ENCODE results near the gene OR52K1.

The OR52K1 gene

GRCh38 chr11:4482445-4482844 is at the start of gene OR52K1:
OR52K1 (plus strand) TSS chr11:4482646; CDS start chr11:4488901, 6,255 bp downstream.
- no peak for DNase-seq (ENCODE audit: low read depth, low spot score)
- peak within 1 kb of the TSS; percentile 86 for H3K27ac ChIP-seq

GRCh38 chr11:4433856-4434255 is 48.6 kb upstream of the OR52K1 start:
- DNase-seq (ENCODE audit: low read depth, low spot score), result no peak

GRCh38 chr11:4436411-4436810 is 46.0 kb upstream of the OR52K1 start:
- no peak for DNase-seq (ENCODE audit: low read depth, low spot score)
- no peak overlapping the region for H3K27ac ChIP-seq

More at GRCh38 chr11:4433856-4434255, 48.6 kb upstream of the OR52K1 start:
- no peak overlapping the region for H3K27ac ChIP-seq

- no peak for DNase-seq (ENCODE audit: low read depth, low spot score)
- H3K27ac ChIP-seq, result no peak overlapping the region
Observed at GRCh38 chr11:4441515-4441914, 40.9 kb upstream of the OR52K1 start.

GRCh38 chr11:4443232-4443891 is 39.1 kb upstream of the OR52K1 start:
- no peak for DNase-seq (ENCODE audit: low read depth, low spot score)
- no peak overlapping the region for H3K27ac ChIP-seq

GRCh38 chr11:4448995-4449394 is 33.5 kb upstream of the OR52K1 start, which contains the start of gene OR52K2:
OR52K2 (plus strand) TSS chr11:4449295; CDS start chr11:4449340, 45 bp downstream.
- no peak within 1 kb of the TSS for H3K27ac ChIP-seq
- DNase-seq (ENCODE audit: low read depth, low spot score), result no peak

- no peak for DNase-seq (ENCODE audit: low read depth, low spot score)
- H3K27ac ChIP-seq, result no peak overlapping the region
Observed at GRCh38 chr11:4453118-4453517, 29.3 kb upstream of the OR52K1 start.

GRCh38 chr11:4454021-4454420 is 28.4 kb upstream of the OR52K1 start:
- DNase-seq (ENCODE audit: low read depth, low spot score), result no peak
- H3K27ac ChIP-seq, result no peak overlapping the region

- DNase-seq (ENCODE audit: low read depth, low spot score), result no peak
- no peak overlapping the region for H3K27ac ChIP-seq
Observed at GRCh38 chr11:4455419-4455818, 27.0 kb upstream of the OR52K1 start.

- no peak overlapping the region for H3K27ac ChIP-seq
- peak; percentile 24 for DNase-seq (ENCODE audit: low read depth, low spot score)
Observed at GRCh38 chr11:4459500-4459899, 22.9 kb upstream of the OR52K1 start.

GRCh38 chr11:4460151-4460550 is 22.3 kb upstream of the OR52K1 start:
- no peak overlapping the region for H3K27ac ChIP-seq

GRCh38 chr11:4464216-4465159 is 18.0 kb upstream of the OR52K1 start:
- peak; percentile 14 for DNase-seq (ENCODE audit: low read depth, low spot score)
- H3K27ac ChIP-seq, result peak overlapping the region; percentile 35

More at GRCh38 chr11:4460151-4460550, 22.3 kb upstream of the OR52K1 start:
- DNase-seq (ENCODE audit: low read depth, low spot score), result no peak

GRCh38 chr11:4465407-4465806 is 17.0 kb upstream of the OR52K1 start:
- no peak overlapping the region for H3K27ac ChIP-seq
- DNase-seq (ENCODE audit: low read depth, low spot score), result no peak

- DNase-seq (ENCODE audit: low read depth, low spot score), result no peak
Observed at GRCh38 chr11:4466131-4466870, 16.1 kb upstream of the OR52K1 start.

GRCh38 chr11:4466871-4467442 is 15.5 kb upstream of the OR52K1 start:
- DNase-seq (ENCODE audit: low read depth, low spot score), result no peak
- no peak overlapping the region for H3K27ac ChIP-seq

More at GRCh38 chr11:4466131-4466870, 16.1 kb upstream of the OR52K1 start:
- H3K27ac ChIP-seq, result no peak overlapping the region

GRCh38 chr11:4467811-4468606 is 14.4 kb upstream of the OR52K1 start:
- DNase-seq (ENCODE audit: low read depth, low spot score), result no peak
- no peak overlapping the region for H3K27ac ChIP-seq

- no peak for DNase-seq (ENCODE audit: low read depth, low spot score)
- H3K27ac ChIP-seq, result peak overlapping the region; percentile 86
Observed at GRCh38 chr11:4479644-4480043, 2.8 kb upstream of the OR52K1 start.

GRCh38 chr11:4480577-4481239 is 1.7 kb upstream of the OR52K1 start:
- DNase-seq (ENCODE audit: low read depth, low spot score), result peak; percentile 69
- peak overlapping the region; percentile 86 for H3K27ac ChIP-seq

- peak overlapping the region; percentile 86 for H3K27ac ChIP-seq
- no peak for DNase-seq (ENCODE audit: low read depth, low spot score)
Observed at GRCh38 chr11:4481240-4481582, 1.2 kb upstream of the OR52K1 start.
